Fibroblast of lung (primary cell): ENCODE data around the gene RHOB.

Experiments
- EZH2 ChIP-seq: IDR thresholded peaks from 2 replicates; pipeline ENCODE4 v1.5.1; 2012; ENCODE audit warnings: low read length, control low read depth, mild to moderate bottlenecking; ENCODE audit errors: missing control alignments
- TF ChIP-seq, protein P1 (sequence below), 2 donors: IDR thresholded peaks in 1 of 2; conservative IDR thresholded peaks in 1 of 2; 1 replicate in 1 of 2; 2 replicates in 1 of 2; pipeline ENCODE4 v1.5.1; 2011 to 2012; ENCODE audit warnings: low read length in 2 of 2, control low read depth in 1 of 2, inconsistent platforms in 1 of 2, low read depth in 1 of 2, mild to moderate bottlenecking in 1 of 2

DNA sequence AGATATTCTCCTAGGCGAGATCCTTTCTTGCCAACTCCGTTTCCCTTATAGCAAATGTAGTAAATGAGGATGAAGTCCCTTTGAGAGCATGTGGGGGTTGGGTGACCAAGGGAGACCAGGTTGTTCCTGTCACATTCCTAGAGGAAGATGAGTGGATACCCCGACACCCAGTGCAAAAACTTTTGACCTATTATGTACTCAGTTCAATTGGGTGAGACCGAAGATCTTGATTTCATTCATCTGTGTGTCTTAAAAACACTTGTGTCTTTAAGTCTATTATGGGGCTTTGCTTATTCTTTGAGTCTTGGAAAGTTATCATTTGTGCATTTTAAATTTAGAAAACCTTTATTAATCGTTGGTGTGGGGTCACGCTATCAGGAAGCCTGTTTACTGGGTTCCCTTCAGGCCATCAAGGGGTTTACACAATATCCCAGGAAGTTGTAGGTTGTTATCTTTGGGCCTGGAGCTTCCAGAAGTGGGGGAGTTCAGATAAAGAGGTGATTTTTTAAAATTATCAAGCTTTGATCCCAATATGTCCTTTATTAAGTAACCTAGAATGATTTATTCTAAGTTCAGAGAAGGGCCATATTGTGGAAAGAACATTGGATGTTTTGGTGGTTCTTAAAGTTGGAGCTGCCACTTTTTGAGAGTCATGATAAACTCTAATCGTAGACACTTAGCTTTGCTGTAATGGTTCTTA, 2.8 kb downstream of the RHOB start:
- TF ChIP-seq, protein P1, sequence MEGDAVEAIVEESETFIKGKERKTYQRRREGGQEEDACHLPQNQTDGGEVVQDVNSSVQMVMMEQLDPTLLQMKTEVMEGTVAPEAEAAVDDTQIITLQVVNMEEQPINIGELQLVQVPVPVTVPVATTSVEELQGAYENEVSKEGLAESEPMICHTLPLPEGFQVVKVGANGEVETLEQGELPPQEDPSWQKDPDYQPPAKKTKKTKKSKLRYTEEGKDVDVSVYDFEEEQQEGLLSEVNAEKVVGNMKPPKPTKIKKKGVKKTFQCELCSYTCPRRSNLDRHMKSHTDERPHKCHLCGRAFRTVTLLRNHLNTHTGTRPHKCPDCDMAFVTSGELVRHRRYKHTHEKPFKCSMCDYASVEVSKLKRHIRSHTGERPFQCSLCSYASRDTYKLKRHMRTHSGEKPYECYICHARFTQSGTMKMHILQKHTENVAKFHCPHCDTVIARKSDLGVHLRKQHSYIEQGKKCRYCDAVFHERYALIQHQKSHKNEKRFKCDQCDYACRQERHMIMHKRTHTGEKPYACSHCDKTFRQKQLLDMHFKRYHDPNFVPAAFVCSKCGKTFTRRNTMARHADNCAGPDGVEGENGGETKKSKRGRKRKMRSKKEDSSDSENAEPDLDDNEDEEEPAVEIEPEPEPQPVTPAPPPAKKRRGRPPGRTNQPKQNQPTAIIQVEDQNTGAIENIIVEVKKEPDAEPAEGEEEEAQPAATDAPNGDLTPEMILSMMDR (conservative IDR thresholded peaks at IDR 0.05 in 1 of 2, IDR thresholded peaks at IDR 0.05 in 1 of 2; ENCODE audit: low read depth in 1 of 2, low read length in 2 of 2) = no peak
- no peak for TF ChIP-seq EZH2
